ENCODE results near the gene ITGA6.
"Not testable (repeated sequence)": the region's sequence is repeated elsewhere in the genome, so short reads cannot be mapped to it uniquely, and the experiment has no call there.

Gene ITGA6

GRCh38 chr2:172531309-172531708 is 103.9 kb downstream of the ITGA6 start:
- DNase-seq, result no peak

DNA sequence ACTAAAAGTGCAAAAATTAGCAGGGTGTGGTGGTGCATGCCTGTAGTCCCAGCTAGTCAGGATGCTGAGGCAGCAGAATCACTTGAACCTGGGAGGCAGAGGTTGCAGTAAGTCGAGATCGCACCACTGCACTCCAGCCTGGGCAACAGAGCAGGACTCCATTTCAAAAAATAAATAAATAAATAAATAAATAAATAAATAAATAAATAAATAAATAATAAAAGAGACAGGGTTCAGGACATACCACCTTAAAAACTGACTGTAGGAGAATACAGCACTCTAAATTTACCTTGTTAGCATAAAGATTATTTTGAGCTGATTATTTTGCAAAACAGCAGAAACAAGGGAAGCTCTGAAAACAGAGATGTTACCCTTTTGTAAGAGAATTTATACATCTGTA is 105.1 kb downstream of the ITGA6 start:
- DNase-seq, result not testable (repeated sequence)

GRCh38 chr2:172533687-172534086 is 106.3 kb downstream of the ITGA6 start:
- no peak for DNase-seq

GRCh38 chr2:172535119-172535518 is 107.7 kb downstream of the ITGA6 start:
- no peak for DNase-seq

GRCh38 chr2:172537851-172538250 is 110.5 kb downstream of the ITGA6 start:
- not testable (repeated sequence) for DNase-seq

- no peak for DNase-seq
These were observed 112.4 kb downstream of the ITGA6 start for GRCh38 chr2:172539767-172540166.

DNA sequence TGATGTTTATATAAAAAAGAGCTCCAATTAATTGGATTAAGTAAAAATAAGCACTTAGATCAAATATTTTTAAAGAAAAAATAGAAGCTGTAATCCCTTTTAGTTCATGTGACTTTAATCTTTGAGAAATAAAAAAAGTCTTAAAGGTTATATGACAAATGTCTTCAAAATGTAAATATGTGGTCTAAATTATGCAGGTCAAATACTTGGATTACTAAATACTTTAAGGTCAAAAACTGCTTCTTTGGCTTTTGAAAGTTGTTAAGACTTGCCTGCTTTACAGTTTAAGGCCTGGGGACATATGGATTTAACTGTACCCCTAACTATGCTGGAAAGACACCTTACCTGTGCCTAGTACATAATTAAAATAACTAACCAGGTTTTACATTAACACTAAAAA is 113.0 kb downstream of the ITGA6 start:
- no peak for DNase-seq

DNA sequence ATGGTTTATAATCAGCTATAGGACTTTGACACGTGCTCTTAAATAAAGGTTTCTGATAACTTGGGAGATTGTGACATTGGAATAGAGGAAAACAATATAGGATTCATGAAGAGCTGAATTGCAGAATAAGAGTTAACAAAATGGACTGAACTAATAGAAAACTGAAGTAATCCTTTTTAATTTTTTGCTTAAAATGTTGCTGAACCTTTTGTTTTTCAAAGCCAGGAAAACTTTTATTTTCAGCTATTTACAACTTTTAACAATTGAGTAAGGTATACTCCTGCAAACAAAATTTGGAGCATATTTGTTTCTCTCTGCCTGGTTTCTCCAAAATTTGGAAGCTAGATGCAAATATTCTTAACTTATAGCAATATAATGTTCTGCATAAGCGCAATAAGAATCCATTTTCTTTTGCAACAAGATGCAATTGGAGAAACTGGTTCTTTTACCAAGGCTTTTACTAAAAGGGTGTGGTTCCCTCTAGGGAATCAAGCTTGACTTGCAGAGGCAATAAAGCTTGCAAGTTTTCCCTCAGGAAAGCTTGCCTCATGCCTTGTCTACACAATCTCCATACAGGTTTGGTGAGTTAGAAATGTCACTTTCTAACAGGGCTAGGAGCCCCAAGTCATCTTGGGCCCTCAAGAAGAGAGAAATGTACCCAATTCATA is 118.2 kb downstream of the ITGA6 start:
- no peak for DNase-seq

GRCh38 chr2:172549131-172549530 is 121.7 kb downstream of the ITGA6 start:
- DNase-seq, result no peak

DNA sequence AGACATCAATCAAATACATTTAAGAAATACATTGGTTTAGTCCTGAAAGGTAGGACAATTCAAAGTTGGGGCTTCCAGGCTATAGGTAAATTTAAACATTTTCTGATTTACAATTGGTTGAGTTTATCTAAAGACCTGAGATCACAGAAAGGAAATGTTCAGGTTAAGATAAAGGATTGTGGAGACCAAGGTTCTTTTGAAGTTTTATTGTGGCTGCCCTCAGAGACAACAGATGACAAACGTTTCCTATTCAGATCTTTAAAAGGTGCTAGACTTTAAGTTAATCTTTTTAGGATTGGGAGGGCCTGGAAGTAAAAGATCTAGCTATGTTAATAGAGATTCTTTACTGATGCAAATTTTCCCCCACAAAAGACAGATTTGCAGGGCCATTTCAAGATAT is 122.4 kb downstream of the ITGA6 start:
- not testable (repeated sequence) for DNase-seq

DNA sequence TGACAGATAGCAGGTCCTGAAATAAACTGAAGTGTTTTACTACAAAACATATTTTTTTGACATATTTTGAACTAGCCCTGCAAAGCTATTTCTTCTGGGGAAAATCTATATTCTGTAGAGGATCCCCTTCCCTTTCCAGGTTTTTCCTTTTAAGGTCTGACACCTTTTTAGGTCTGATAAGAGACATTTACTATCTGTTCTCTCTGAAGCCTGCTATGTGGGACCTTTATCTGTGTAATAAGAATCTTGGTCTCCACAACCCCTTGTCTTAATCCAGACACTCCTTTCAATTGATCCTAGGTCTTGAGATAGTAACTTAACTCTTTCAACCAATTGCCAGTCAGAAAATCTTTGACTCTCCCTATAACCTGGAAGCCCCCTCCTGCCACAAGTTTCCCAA is 123.0 kb downstream of the ITGA6 start:
- no peak for DNase-seq

DNA sequence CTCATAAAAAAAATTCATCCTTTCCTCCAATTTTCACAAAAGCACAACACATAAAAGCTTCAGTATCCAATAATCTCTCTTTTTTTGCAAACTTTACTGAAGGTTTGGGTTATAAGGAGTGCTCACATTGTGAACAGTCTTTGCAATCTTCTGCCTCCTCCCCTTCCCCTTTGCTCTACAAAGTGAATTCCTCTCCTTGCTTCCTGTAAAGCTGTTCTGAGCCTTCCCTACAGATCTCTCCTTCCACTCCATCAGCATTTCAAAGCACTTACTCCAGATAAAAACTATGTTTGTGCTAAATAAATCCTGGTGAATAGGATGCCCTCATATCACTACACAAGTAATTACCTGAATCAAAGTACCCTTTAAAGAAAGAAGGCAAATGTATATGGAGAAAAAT is 123.9 kb downstream of the ITGA6 start:
- DNase-seq, result no peak

GRCh38 chr2:172552547-172553291 is 125.3 kb downstream of the ITGA6 start:
- no peak for DNase-seq

DNA sequence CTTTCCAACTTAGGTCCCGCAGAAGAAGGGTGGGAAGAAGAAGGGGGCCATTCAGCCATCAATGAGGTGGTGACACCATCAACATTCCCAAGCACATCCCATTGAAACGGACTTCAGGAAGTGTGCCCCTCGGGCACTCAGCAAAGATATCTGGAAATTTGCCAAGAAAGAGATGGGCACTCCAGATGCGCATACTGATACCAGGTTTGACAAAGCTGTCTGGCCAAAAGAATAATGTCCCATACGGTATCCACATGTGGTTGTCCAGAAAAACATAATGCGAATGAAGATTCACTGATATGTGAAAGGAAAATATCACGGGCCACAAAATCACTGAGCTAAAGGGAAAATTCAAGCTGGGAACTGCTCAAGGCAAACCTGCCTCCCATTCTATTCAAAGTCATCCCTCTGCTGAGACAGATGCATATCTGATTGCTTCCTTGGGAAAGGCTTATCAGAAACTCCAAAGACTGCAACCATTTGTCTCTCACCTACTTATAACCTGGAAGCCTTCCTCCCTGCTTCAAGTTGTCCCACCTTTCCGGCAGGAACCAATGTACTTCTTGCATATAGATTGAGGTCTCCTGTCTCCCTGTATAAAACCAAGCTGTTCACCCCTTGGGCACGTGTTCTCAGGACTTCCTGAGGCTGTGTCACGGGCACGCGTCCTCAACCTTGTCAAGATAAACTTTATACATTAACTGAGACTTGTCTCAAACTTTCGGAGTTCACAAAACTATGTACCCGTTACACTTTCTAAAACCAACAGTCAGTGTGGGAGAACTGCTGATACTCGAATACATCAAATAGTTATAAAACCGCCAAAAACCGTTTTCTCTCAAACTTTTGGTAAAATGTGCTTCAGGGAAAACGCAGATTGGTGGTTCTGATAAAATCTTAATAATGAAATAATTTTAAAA is 127.2 kb downstream of the ITGA6 start:
- DNase-seq, result peak; percentile 21

GRCh38 chr2:172555272-172555521 is 127.8 kb downstream of the ITGA6 start:
- no peak for DNase-seq
